ENCODE measurements around the gene BIVM. TPM values are rescaled to one million over a fixed set of nuclear protein-coding genes. Genes with fewer than 3 reads are reported as not detected.

Gene BIVM
- total RNA-seq, 1 donor from 2014 or later: 25.5 TPM

- DNase-seq: no peak
Observed at GRCh38 chr13:102881819-102882686, 83.1 kb downstream of the BIVM start.

Other genes with a start within 250 kb of the BIVM start
- 51.8 TPM for gene TPP2, start 202.1 kb upstream of the BIVM start, total RNA-seq
- 3.0 TPM for gene METTL21C, start 104.1 kb upstream of the BIVM start, total RNA-seq
- gene TEX30, start 25.3 kb upstream of the BIVM start, total RNA-seq: 11.1 TPM
- 15.3 TPM for gene POGLUT2, start 143 bp upstream of the BIVM start, total RNA-seq
- gene ERCC5, start 46.9 kb downstream of the BIVM start, total RNA-seq: 55.8 TPM